NCI-H510A treated with DMSO at 0.1 percent for 48 hours (cell line): Measurements from ENCODE around the gene C1QTNF1.

Experiments used
- DNase-seq: peaks from one replicate; lab custom pipeline; 2025; lab: John Stamatoyannopoulos, UW

The C1QTNF1 gene

DNA sequence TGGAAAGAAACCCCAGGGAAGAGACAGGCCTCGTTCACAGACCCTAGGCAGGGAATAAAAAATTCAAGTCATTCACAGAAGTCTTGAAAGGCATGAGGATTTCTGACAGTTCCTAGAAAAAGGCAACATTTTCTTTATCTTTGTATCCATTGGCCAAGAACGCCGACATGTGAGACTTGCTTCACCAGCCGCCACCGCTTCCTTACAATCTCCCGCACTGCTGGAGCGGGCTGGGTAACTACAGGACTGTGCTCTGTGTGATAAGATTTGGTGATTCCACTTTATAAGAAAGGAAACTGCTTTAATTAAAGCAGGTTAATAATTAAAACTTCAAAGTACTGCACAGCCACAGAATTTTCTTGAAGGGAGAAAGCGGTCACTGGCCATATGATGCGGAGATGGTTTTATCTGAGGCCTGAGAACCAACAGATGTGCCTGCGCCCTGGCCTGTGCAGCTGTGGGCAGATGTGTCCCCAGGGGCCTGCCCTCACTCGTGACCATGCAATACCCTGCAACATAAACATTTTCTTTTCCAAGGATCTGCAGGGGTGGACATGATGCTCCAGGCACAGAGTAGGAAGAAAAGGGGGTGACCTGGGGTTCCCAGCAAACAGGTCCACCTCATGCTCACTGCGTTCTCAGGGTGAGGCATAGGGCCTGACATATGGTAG is 31.3 kb upstream of the C1QTNF1 start:
- no peak for DNase-seq

DNA sequence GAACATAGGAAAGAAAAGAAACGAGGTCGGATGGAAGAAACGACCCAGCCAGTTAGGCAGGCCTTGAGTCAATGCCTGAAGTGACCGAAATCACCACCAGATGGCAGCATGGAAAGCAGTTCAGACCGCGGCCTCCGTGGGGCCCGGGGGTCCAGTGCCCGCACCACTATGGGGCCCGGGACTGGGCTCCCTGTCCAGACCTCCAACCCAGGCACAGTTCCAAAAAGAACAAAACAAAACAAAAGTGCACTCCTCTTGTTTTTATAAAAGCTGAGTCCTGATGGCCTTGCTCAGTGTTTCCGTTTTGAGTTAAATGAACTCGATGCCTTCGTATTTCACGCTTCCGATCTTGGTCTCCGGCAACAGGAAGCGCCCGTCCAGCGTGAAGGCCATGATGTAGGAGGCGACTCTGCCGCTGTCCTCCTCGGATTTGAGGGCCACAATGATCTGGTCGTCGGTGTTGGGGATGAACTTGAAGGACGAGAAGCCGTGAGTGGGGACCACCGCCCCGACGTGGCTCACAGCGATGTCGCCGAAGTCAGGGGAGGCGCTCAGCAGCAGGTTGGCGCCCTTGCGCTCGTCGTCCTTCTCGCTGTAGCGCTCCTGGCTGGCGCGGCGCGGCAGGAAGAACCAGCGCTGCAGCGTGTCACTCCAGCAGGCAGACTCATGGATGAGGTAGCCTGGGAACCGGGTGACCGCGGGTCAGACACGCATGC is 30.6 kb upstream of the C1QTNF1 start:
- peak; percentile 32 for DNase-seq

DNA sequence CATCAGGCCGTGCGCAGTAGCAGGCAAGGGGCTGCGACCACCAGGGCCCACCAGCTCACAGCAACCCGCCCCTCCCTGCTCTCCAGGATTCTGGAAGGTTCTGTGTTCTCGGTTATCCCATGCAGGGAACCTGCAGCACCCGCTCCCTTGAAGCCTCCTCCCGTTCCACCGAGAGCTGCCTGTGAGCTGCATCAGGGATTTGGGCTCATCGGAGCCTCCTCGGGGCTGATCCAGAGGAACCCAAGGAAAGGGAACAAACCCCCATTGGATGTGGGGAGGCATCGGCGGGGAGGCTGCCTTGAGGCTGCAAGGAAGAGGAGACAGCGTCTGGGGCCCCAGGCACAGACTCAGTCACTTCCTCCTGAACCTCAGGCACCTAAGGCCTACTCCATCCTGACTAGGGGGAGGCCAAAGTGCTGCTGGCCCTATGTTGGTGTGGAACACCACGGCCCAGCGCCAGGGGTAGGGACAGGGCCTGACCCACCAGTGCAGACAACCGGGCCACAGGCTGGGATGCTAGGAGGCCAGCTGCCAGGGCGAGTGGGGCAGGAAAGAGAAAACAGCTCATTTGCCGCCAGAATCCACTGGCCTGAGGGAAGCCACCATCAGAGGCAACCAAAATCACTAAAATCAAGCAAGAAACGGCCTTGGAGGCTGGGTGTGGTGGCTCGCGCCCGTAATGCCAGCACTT is 29.8 kb upstream of the C1QTNF1 start:
- no peak for DNase-seq

DNA sequence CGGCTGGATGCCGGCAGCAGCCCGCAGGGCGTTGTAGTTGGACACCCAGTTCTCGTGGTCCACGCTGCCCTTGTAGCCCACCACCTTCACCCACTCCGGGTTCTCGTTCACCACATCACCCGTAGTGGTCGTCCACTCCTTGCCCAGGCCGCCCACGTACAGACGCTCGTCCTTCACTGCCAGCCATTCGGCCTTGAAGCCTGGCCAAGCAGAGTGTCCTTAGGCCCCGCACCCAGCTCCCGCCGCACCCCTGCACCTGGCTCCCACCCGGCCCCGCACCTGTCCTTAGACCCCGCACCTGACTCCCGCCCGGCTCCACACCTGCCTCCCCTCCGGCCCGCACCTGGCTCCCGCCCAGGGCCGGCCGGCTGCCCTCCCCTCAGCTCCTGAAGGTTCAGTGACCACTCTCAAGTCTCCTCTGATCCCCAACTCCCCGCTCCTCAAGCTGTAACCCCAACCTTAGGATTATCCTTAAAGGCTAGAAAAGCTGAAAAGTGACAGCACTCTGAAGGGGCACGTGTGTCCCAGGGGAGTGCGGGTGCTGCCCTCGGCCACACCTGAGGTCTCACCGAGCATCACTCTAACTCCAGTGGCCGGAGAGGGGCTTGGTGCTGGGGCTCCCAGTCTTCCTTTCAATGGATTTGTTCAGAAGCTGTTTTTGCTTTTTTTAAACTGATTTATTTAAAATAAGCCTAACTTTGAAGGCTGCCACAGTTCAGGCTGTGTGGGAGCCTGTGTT is 28.8 kb upstream of the C1QTNF1 start:
- DNase-seq, result no peak

DNA sequence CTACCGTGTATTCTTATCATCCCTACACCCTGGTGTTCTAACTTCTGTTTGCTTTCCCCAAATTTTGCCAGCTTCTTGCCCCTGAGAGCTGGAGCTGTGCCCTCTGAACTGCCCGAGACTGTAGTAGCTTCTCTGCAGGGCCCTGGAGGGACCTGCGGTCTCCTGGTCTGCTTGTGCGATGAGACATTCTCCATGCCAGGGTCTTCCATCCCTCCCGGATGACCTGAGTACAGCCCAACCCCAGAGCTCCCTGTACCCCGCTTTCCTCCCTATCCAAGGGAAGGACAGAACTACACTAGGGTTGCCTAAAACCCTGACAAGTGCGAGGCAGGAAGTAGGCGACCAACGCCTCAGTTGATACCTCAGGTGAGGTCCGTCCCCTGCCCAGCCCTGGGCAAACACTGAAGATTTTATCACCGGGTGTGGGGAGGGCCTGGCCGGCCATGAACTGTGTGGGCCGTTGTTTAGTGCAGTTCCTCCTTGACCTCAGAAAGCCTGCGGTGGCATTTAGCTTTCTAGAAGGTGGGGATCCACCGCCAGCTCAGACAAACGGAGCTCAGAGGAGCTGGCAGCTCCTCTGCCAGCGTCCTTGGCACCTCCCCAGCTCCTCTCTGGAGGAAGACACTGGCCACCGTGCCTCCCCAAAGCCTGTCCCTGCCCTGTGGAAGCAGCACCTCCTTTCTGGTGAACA is 28.1 kb upstream of the C1QTNF1 start:
- no peak for DNase-seq

DNA sequence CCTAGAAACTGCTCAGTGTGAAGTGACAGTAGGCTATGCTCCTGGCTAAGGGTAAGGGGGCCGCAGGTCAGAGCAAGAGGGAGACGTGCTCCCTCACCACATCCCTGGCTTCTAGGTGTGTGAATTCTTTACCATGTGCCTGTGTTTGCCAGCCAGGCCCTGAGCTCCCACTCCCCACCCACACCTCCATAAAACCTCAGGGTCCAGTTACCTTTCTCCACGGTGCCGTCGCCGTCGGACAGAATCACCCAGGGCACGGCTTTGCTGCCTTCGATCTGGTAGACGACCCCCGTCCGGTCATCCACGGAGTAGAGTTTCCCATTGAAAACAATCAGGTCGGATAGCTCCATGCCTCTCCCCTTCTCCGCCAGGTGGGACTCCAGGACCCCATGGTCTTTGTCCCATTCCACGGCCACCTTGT is 27.2 kb upstream of the C1QTNF1 start:
- DNase-seq, result no peak

DNA sequence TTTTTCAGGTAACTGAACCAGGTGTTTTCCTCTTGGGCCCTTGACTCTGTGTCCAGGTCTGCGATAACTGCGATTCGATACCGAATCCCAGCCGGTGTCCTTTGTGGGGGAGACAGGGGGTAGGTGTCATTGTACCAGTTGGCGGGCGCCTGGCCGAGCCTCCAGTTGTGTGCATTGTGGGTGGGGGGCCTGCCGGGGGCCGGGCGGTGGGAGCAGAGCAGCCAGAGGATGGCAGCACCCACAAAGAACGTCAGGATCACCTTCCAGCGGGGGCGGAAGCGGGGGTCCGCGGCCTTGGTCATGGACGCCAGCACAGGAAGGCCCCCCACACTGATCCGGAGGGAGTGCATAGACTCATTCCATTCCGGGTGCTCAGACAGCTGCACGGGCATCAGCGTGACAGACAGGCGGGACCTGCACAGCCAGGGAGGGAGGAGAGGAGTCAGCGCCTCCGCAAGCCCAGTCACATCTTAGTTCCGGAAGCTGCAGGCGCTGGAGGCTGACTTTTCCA is 26.7 kb upstream of the C1QTNF1 start:
- DNase-seq, result no peak

DNA sequence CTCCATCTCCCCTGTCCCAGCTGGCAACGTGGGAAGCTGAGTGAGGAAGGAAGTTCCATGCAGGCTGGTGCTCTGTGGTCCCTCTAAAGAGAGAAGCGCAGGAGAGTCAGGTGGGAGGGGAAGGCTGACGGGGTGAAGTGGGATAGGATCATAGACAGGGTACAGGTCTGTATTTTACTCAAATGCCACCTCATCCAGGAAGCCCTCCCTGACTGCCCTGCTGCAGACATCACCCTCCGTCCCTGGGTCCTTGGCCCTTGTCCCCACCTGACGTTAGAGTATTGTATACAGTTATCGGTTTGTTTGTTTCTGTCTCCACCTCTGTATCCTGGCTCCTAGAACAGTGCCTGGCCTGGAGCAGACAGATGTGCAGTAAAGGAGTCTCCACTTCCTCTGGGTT is 26.1 kb upstream of the C1QTNF1 start:
- no peak for DNase-seq

DNA sequence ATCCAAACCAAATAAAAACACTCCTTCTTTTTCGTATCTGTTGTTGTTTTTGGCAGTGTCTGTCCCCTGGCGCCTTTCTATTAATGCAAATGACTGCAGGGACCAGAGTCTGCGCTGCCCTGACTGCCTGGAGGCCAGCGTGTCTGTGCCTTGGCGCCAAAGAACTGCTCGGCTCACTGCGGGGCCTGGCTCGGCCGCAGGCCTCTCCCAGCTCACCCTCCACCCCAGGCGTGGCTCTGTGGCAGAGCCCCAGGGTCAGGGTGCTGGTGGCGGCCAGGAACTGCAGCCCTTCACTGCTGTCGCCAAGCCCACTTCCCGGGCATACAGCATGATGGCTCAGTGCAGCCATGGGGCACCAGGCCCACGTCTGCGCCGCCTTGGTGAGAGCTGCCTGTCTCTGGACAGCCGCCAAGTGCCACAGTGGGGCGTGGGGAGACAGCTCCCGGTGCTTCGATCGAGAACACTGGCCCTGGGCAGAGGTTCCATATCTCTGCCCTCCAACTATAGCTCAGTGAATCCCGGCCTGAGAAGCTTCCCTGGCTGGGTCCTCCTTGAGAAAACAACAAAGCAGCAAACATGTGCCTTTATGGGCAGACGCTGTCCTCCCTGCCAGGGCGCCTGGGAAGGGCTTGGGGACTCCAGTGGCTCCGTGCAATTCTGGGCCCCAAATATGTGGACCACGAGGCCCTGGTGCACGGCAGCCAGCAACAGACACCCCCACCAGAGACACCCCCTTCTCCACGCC is 25.5 kb upstream of the C1QTNF1 start:
- DNase-seq, result no peak

DNA sequence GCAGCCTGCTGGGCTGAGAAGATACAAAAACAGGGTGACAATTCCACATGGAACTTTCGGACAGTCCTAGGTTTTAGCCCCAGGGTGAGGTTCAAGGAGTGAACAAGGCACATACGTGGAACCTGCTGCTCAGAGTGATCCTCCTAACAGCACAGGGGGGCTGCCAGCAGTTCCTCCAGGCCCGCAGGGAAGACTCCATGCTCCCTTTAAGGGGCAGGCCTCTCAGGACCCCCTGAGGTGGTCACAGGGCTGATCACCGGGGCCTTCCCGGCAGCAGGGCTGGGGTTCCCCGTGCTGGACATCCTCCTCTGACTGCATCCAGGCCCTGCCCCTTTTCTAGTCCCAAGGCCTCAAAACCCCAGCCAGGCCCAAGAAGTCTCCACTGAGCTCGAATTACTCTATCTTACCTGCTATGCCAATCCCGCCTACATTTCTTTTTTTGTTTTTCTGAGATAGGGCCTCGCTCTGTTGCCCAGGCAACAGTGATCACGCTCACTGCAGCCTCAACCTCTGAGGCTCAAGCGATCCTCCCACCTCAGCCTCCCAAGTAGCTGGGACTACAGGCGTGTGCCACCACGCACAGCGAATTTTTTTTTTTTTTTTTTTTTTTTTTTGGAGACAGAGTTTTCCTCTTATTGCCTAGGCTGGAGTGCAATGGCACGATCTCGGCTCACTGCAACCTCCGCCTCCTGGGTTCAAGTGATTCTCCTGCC is 24.8 kb upstream of the C1QTNF1 start:
- no peak for DNase-seq

DNA sequence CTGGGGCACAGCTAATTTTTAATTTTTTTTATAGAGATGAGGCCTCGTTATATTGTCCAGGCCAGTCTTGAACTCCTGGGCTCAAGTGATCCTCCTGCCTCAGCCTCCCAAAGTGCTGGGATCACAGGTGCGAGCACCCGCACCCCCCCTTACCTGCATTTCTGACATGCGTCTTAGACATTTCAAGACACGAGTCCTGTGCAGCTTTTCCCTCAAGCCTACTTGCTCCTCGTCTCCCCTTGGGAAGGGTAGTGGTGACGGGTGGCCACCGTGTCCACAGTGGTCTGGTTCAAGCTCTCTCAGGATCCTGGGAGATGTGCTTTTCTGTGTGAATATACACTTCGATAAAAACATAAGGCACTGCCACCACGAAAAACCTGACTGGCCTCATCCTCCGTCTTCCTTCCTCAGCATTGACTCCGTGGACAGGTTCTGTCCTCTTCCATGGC is 24.0 kb upstream of the C1QTNF1 start:
- no peak for DNase-seq

DNA sequence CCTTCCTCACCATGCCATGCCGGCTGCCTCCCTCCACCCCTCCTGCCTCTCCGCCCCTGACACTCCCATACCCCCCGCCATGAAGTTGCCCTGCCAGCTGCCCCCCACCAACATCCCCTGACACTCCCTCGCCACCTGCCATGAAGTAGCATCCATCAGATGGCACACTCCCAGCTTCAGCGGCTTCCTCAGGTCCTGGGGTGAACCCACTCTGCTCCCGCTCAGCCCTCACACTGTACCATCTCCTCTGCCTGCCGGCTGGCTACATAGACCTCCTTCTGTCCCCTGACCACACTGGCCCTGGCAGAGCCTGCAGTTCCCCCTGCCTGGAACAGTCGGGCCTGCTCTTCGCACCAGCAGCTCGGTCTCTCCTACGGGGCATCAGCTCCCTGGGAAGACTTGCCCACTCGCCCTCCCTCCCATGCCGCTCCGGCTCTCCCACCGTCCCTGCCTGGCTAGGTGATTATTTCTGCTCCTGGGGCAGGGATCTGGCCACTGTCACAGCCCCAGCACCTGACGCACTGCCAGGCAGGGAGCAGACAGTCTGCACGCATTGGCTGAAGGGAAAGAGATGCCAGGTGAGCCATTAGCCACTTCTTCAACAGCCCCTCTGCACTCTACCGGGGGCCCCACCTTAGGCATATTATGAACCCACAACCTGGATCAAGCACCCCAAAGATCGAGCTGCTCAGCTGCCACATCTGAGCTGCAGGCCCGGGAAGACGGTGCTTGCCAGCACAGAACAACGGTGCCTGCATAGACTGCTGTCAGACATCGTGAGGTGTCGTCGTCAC is 23.4 kb upstream of the C1QTNF1 start:
- no peak for DNase-seq

DNA sequence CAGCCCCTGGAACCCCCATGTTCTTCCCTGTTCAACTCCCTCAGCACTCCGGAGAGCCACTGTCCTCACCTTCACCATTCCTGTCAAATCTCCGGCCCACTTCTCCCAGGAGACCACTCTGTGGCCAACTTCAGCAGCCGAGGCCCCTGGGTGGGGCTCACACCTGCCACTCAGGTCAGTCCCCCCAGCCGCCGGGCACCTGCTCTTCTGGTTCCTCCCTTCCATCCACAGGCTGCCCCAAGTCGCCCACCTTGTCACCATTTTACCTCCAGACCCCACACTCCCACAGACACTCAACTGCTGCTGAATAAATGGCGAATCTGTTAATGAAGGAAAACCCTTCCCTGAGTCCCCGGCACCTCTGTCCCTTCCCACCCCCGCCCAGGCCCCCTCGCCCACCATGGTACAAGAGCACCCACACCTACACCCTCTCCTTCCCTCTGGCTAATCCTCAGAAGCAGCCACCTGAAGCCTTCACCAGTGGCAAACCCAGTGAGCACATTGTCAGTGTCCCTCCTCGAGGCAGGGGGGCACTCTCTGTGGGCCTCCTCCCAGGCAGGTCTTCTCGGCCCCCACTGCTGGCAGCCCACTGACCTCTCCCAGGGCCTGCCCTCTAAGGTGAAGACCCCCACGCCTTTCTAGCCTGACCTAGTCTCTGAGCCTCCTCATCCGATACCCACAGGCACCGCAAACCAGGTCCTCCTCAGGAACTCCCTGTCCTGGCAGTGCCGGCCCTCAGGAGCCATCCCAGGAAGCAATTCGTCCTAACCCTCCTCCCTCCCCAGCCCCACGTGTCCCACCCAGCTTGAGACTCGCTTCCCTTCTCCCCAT is 22.6 kb upstream of the C1QTNF1 start:
- DNase-seq, result no peak

DNA sequence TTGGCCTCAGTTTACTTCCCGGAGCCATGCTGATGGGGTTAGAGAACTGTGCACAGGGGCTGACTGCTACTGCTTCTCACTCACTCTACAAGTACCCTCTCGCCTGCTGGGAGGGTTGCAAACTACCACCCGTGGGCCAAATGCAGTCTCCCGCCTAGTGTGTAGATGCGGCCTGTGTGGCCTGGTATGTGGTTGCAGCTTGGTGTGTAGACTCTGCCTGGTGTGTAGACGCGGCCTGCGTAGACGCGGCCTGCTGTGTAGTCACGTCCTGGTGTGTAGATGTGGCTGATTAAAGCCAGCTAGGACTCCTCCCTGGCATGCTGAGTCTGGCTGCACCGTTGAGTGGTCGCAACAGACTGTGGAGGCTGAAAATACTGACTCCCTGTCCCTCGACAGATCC is 21.7 kb upstream of the C1QTNF1 start:
- DNase-seq, result no peak

DNA sequence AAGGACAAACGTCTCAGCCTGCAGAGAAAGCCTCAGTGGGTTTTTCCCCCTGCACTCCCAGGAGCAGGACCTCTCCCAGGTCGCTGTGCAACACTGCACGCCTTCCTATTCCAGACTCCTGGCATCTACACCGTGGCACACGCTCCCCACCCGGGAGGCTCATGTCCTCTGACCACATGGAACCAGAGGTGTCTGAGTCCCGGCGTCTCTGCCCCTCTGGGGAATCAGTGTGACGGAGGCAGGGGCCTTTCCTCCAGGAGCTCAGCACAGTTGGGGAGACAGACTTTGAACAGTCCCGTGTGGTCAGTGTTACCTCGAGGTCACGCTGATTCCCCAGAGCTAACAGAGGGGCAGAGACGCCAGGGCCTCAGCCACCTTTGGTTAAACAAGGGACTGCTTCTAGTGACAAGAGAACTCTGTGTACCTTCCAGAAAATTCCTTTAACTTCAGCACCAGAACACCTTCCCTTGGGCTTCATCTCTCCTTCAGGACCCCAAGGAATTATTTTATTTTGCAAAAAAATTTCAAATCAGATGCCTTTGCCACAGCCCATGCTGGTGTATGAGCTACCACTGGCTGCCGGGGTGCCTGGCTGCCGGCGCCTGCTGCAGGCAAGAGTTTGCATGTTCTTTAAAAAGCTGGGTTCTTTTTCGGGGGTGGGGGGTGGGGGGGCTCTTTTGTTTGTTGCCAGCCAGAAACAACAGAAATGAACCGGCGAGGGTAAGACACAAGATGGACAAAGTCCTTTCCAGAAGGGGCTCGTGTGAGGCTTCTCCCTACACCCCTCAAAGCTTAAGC is 21.0 kb upstream of the C1QTNF1 start:
- DNase-seq, result no peak

DNA sequence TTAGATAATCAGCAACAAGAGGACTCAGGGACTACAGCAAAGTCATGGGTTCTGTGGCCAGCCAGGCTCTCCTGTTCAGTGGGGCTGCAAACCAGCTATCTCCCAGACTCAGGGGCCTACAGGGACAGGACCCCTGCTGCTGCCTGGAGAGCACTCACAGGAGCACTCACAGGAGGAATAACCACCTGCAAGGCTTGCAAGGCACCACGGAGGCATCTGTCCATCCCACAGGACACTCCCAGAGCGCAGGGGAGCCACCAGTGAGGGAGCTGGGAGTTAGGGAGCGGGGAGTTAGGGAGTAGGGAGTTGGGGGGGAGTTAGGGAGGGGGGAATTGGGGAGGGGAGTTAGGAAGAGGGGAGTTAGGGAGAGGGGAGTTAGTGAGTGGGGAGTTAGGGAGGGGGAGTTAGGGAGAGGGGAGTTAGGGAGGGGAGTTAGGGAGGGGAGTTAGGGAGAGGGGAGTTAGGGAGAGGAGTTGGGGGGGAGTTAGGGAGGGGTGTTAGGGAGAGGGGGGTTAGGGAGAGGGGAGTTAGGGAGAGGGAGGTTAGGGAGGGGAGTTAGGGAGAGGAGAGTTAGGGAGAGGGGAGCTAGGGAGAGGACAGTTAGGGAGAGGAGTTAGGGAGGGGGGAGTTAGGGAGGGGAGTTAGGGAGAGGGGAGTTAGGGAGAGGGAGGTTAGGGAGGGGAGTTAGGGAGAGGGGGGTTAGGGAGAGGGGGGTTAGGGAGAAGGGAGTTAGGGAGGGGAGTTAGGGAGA is 20.1 kb upstream of the C1QTNF1 start:
- DNase-seq, result no peak
